BE2C (cell line): Measurements from ENCODE around the gene MAPK8IP1.

ENCODE experiments used
- DNase-seq: peaks from one replicate; pipeline ENCODE4 v3.0.0-alpha.2; 2020
- H3K27me3 ChIP-seq: fragments of 250-450 bp; sonication (Bioruptor Pico); 2 replicates; pipeline ENCODE4 v1.5.1; 2020; ENCODE audit warnings: mild to moderate bottlenecking
- H3K36me3 ChIP-seq: fragments of 250-450 bp; sonication (Bioruptor Pico); 2 replicates; pipeline ENCODE4 v1.5.1; 2020; ENCODE audit warnings: mild to moderate bottlenecking
- H3K4me1 ChIP-seq: fragments of 250-450 bp; sonication (Bioruptor Pico); 2 replicates; pipeline ENCODE4 v1.5.1; 2020
- H3K4me3 ChIP-seq: 2 replicates; pipeline ENCODE4 v1.5.1; 2011; ENCODE audit warnings: low read depth, low read length
- H3K9me3 ChIP-seq: fragments of 250-450 bp; sonication (Bioruptor Pico); 2 replicates; pipeline ENCODE4 v1.5.1; 2020
- CTCF ChIP-seq: IDR thresholded peaks from 2 replicates; pipeline ENCODE4 v1.5.1; 2012; ENCODE audit warnings: mild to moderate bottlenecking, low read depth, low read length

MAPK8IP1 gene

GRCh38 chr11:45852018-45852711 lies 33.3 kb upstream of the MAPK8IP1 start:
- TF ChIP-seq CTCF: no peak
- Histone ChIP-seq H3K36me3 (peaks cover 3% of the 10 kb centered on the region; the same call in 1 of the 2 replicates), H3K4me3 (no peak overlapping the region), H3K4me1 (peaks cover 6% of the 10 kb centered on the region), H3K27me3 (no peaks in the 10 kb centered on the region), H3K9me3 (no peaks in the 10 kb centered on the region)
- DNase-seq: no peak

- Histone ChIP-seq H3K27me3 (no peaks in the 10 kb centered on the region), H3K36me3 (peaks cover 3% of the 10 kb centered on the region; the same call in 1 of the 2 replicates), H3K9me3 (no peaks in the 10 kb centered on the region), H3K4me1 (peaks cover 6% of the 10 kb centered on the region), H3K4me3 (no peak overlapping the region)
- no peak for DNase-seq
- no peak for TF ChIP-seq CTCF
Observed at GRCh38 chr11:45852712-45853101, 32.7 kb upstream of the MAPK8IP1 start.

- Histone ChIP-seq H3K4me3 (no peak overlapping the region), H3K4me1 (peaks cover 6% of the 10 kb centered on the region), H3K36me3 (peaks cover 3% of the 10 kb centered on the region), H3K27me3 (no peaks in the 10 kb centered on the region), H3K9me3 (no peaks in the 10 kb centered on the region)
- TF ChIP-seq CTCF: no peak
- no peak for DNase-seq
Observed at GRCh38 chr11:45853332-45854219, 31.9 kb upstream of the MAPK8IP1 start.

- TF ChIP-seq CTCF: no peak
- Histone ChIP-seq H3K4me3 (no peak overlapping the region), H3K36me3 (peaks cover 3% of the 10 kb centered on the region), H3K4me1 (peaks cover 10% of the 10 kb centered on the region), H3K9me3 (no peaks in the 10 kb centered on the region), H3K27me3 (no peaks in the 10 kb centered on the region)
- no peak for DNase-seq
Observed at GRCh38 chr11:45855308-45855707, 30.1 kb upstream of the MAPK8IP1 start.

- Histone ChIP-seq H3K4me1 (peaks cover 10% of the 10 kb centered on the region), H3K9me3 (no peaks in the 10 kb centered on the region), H3K4me3 (no peak overlapping the region), H3K36me3 (peaks cover 3% of the 10 kb centered on the region), H3K27me3 (no peaks in the 10 kb centered on the region)
- no peak for DNase-seq
- no peak for TF ChIP-seq CTCF
Observed at GRCh38 chr11:45856044-45856468, 29.4 kb upstream of the MAPK8IP1 start.

- no peak overlapping the region for H3K4me3 ChIP-seq
- H3K36me3 ChIP-seq: peaks cover 10% of the 10 kb centered on the region
- H3K9me3 ChIP-seq: no peaks in the 10 kb centered on the region
- no peak for TF ChIP-seq CTCF
- peaks cover 10% of the 10 kb centered on the region for H3K4me1 ChIP-seq
- no peaks in the 10 kb centered on the region for H3K27me3 ChIP-seq
- DNase-seq: no peak
Observed at GRCh38 chr11:45857961-45858474, 27.4 kb upstream of the MAPK8IP1 start.
